Keratinocyte (primary cell): ENCODE data around the gene IL1RL1.

ENCODE experiments used
- CTCF ChIP-seq, 3 experiments: IDR thresholded peaks in 1 of 3; conservative IDR thresholded peaks in 1 of 3; optimal IDR thresholded peaks in 1 of 3; 2 replicates in 2 of 3; 3 replicates in 1 of 3; pipeline versions ENCODE3 to v1.5.1; 2011; ENCODE audit warnings: low read length in 3 of 3, mild to moderate bottlenecking in 3 of 3, moderate library complexity in 2 of 3, control low read depth in 1 of 3, inconsistent platforms in 1 of 3; ENCODE audit not compliant: insufficient read depth in 2 of 3; ENCODE audit errors: extremely low read depth in 1 of 3
- EZH2 ChIP-seq: IDR thresholded peaks from one replicate; pipeline ENCODE4 v1.6.1; 2012; ENCODE audit warnings: inconsistent platforms, mild to moderate bottlenecking, low read length, moderate library complexity

DNA sequence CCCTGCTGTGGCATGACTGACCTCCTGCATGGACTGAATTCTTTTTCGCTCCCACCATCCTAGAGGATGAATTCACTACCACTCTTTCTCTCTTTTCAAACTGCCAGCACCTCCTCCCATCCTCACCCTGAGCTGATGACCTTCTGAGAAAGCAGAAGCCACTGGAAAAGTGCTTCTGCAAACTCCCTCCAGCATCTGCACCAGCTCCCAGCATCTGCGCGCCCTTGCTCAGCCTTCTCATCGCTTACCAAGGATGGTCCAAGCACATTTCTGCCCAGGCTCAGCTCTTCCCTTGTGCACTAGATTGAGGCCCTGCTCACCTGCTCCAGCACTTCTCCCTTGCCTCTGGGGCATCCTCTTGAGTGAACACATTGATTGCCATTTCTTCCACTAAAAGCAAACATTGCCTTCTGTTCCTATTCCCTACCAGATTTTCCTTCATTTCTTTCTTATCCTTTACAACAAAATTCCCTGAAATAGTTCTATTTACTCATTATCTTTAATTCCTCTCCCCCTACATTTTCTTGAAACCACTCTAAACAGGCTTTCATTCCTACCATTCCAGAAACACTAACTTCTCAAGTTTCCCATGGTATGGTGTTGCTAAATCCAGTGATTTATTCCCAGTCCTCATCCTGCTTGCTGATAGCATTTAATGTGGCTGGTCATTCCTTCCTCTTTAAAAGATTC, 42.7 kb upstream of the IL1RL1 start:
- TF ChIP-seq CTCF (optimal IDR thresholded peaks at IDR 0.05 in 1 of 3, IDR thresholded peaks at IDR 0.05 in 1 of 3, conservative IDR thresholded peaks at IDR 0.05 in 1 of 3; ENCODE audit: extremely low read depth in 1 of 3, insufficient read depth in 2 of 3, low read length in 3 of 3) (no peak), EZH2 (no peak)
